ENCODE measurements around the gene TMPRSS11B.
"Not testable (repeated sequence)": the region's sequence is repeated elsewhere in the genome, so short reads cannot be mapped to it uniquely, and the experiment has no call there.

Gene TMPRSS11B

DNA sequence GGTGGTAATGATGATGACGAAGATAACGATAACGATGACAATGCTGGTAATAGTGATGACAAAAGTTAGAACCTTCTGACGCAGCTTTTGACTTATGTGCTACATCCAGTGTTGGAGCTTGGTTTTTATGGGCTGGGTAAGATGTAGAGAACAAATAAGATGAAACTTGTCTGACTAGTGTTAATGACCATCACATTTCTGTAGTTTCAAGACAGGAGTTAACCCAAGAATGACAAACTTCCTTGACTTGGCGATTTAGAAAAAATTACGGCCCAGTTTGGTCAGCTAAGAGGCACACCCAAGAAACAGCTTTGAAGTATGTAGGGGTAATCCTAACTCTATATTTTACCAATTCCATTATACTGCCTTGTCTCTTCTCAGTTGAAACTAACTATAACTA, at the start of gene TMPRSS11B:
TMPRSS11B (minus strand) TSS at position 101 of the 400 bp plus-strand sequence. CDS start 136 bp downstream, outside the sequence.
- DNase-seq = no peak

DNA sequence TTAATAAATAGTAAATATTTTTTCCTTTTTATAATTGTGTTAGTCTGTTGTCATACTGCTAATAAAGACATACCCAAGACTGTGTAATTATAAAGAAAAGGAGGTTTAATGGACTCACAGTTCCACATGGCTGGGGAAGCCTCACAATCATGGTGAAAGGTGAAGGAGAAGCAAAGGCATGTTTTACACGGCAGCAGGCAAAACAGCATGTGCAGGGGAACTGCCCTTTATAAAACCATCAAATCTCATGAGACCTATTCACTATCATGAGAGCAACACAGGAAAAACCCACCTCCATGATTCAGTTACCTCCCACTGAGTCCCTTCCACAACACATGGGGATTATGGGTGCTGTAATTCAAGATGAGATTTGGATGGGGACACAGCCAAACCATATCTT, 45.8 kb upstream of the TMPRSS11B start:
- DNase-seq = no peak

- DNase-seq = no peak
Measured at GRCh38 chr4:68288393-68288740, 42.9 kb upstream of the TMPRSS11B start.

- DNase-seq = no peak
Measured at GRCh38 chr4:68287704-68288392, 42.4 kb upstream of the TMPRSS11B start.

DNA sequence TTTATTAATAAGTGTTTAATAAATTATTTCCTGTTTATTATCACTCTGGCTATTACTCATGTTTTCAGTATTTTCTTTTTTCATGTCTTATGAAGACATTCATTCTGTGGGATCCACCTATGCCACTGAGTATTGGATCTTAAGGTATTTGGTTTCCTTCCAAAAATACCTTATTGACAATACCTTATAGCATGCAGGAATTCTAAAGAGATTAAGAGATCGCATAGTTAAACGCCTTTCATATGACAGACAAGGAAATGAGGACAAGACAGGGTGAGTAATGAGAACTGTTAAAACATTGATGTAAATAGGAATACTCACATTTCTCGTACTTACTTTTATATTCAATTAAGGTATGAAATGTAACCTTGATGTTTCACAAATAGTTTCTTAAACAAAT, 38.2 kb upstream of the TMPRSS11B start:
- DNase-seq = no peak

- no peak for DNase-seq
Measured at GRCh38 chr4:68283095-68283494, 37.6 kb upstream of the TMPRSS11B start.

DNA sequence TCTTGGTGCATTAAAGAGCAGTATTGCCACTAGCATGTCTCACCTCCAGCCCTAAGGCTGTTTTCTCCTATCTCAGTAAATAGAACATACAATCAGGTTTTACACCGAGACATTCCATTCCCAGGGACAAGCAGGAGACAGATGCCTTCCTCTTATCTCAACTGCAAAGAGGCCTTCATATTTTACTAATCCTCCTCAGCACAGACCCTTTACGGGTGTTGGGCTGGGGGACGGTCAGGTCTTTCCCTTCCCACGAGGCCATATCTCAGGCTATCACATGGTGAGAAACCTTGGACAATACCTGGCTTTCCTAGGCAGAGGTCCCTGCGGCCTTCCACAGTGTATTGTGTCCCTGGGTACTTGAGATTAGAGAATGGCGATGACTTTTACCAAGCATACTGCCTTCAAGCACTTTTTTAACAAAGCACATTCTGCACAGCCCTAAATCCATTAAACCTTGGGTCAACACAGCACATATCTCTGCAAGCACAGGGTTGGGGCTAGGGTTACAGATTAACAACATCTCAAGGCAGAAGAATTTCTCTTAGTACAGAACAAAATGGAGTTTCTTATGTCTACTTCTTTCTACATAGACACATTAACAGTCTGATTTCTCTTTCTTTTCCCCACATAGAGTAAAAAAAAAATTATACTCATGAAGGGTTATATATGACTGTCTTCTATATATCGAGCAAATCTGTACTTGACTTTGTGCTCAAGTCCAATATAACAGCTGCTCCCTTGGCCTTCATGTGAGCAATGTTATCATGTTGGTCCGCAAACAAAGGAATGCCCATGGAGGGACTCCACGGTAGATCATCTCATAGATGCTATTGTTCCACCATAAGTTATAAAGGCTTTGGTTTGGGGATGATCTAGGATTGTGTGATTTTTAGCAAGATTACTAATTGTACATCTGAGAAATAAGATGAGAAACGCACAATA, 36.6 kb upstream of the TMPRSS11B start:
- DNase-seq = not testable (repeated sequence)

GRCh38 chr4:68278029-68278428, 32.5 kb upstream of the TMPRSS11B start:
- no peak for DNase-seq

GRCh38 chr4:68277627-68278026, 32.1 kb upstream of the TMPRSS11B start:
- DNase-seq = no peak

DNA sequence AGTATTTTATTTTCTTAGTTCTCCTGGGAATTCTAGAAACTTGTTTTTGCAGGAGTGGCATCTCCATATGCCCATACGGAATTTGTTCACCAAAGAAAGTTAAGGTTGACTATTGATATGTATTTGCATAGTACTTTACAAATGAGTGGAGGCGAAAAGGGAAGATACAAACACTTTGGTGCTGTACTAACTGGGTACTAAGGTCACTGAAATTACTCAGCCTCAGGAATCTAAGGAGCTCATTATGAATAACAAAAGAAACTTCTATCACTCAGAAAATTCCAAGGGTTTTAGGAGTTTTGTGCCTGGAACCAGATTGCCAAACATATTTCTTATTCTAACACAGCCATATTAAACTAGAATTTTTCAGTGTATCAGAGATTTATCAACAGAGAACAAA, 27.4 kb upstream of the TMPRSS11B start:
- no peak for DNase-seq

DNA sequence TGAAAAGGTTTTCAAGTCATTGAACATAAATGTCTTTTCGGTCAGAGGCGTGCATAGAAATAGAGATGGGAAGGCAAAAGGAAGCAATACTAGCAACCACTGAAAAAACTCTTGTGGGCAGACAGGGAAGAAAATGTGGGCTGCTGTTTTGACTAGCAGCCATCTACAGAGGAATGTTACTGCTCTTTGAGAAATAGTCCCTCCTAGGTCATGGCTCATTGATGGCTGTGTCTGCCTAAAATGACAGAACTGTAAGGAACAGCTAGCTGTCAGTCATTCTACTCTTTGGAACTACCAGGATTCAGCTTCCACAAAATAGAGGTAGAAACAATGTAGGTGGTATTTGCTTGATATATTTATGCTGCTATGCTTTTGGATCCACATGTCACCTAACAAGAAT, 26.9 kb upstream of the TMPRSS11B start:
- no peak for DNase-seq

DNA sequence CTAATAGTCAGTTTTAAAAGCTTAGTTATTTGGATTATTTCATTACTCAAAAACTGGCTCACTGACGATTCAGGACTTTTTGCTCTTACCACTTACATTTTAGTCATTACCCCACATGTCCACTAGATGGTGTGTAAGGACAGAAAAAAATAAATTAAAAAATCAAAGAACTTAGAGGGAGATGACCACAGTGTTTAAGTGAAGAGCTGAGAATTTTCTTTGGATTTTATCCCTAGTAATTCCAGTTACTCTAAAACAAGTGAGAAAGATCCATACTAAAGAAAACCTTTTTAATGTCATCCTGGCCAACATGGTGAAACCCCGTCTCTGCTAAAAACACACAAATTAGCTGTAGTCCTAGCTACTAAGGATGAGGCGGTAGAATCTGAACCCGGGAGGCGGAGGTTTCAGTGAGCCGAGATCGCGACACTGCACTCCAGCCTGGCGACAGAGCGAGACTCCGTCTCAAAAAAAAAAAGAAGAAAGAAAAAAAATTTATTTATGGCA, 26.4 kb upstream of the TMPRSS11B start:
- DNase-seq = no peak

DNA sequence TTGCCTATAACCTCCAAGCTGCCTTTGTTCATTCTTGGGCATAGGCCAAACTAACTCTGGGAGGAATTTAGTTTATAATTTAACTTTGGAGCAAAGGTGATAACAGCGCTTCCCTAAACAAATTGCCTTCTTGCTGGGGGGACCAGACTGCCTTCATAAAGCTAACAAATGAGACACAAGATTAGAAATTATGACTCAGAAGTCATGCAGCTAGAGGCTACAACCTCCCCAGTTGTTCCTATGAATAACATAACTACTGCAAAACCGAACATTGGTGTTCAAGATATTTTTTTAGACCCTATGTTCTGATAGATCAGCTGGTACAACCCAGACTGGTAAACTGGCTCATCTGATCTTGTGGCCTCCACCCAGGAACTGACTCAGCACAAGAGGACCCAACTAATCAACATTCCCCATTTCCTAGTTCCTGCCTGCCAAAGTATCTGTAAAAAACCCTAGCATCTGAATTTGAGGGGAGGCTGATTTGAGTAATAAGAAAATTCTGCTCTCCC, 22.0 kb upstream of the TMPRSS11B start:
- DNase-seq = no peak

DNA sequence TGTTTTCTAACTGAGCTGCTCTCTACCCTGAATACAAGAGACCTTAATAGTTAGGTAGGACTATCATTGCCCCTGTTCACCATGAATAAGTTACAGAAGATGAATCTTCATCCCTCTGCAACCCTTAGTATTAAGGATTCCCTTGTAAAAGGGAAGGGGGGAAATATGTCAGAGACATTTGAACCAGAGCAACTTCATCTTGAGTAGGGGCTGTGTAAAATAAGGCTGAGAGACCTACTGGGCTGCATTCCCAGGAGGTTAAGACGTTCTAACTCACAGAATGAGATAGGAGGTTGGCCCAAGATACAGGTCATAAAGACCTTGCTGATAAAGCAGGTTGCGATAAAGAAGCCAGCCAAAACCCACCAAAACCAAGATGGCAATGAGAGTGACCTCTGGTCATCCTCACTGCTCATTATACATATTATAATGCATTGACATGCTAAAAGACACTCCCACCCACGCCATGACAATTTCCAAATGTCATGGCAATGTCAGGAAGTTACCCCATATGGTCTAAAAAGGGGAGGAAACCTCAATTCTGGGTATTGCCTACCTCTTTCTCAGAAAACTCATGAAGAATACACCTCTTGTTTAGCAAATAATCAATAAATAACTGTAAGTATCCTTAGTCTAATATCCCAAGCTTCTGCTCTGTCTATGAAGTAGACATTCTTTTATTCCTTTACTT, 19.5 kb upstream of the TMPRSS11B start:
- no peak for DNase-seq

GRCh38 chr4:68259191-68259590, 13.7 kb upstream of the TMPRSS11B start:
- DNase-seq = no peak

GRCh38 chr4:68257719-68258118, 12.2 kb upstream of the TMPRSS11B start:
- DNase-seq = no peak

- DNase-seq = no peak
Measured at GRCh38 chr4:68256284-68256683, 10.8 kb upstream of the TMPRSS11B start.

- DNase-seq = no peak
Measured at GRCh38 chr4:68250151-68250930, 4.8 kb upstream of the TMPRSS11B start.

GRCh38 chr4:68249434-68249833, 3.9 kb upstream of the TMPRSS11B start:
- no peak for DNase-seq

GRCh38 chr4:68240620-68241019, 4.9 kb downstream of the TMPRSS11B start:
- DNase-seq = no peak

DNA sequence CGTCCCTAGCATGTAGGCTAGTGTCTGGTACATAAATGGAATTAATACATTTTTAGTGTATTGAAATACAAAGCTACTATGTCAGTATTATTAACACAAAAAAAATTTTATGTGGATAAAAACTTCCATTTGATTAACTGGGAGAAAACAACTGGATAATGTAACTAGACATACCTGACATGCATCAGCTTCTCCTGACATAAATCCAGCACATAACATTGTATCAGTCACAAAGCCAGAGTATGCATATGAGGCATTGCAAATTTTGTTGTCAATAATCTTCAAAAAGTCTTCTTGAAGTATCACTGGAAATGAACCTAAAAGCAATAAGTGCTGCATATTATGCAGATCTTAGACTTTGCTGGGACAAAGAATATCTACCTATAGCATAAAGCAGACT, 16.9 kb downstream of the TMPRSS11B start:
- no peak for DNase-seq

DNA sequence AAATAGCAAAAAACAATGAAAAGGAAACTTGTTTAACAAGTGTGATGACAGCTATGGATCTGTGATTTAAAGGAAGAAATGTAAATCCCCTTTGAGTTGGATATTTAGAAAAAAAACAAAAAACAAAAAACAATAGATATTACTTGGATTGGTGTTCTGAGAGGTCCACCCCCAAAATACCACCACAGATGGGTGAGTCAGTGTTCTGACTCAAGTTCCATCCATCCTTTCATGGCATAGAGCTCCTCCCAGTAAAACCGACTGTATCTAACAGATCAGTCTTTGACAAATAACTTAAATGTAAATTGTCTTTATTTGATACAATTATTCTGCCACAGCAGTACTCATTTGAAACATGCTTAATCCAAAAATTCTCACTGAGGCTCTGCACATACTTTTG, 27.4 kb downstream of the TMPRSS11B start:
- DNase-seq = no peak
